HepG2 (cell line): ENCODE data around the gene ELL. TPM values are rescaled to one million over a fixed set of nuclear protein-coding genes. Genes with fewer than 3 reads are reported as not detected.

Source experiments
- BRCA1 ChIP-seq: sonication (generic); formaldehyde crosslinking; IDR thresholded peaks from 2 replicates; pipeline ENCODE4 v1.4.0; 2020; ENCODE audit warnings: missing genetic modification reagents
- EHMT2 ChIP-seq: fragments of 200-600 bp; sonication (generic); IDR thresholded peaks from 2 replicates; pipeline ENCODE4 v1.7.0; 2017; ENCODE audit warnings: antibody characterized with exemption, low read depth, low read length, borderline replicate concordance
- HOXA3 ChIP-seq: sonication (generic); formaldehyde crosslinking; IDR thresholded peaks from 2 replicates; pipeline ENCODE4 v1.5.0; 2020; ENCODE audit warnings: missing genetic modification reagents
- KLF16 ChIP-seq, 2 experiments: sonication (generic) in 1 of 2; formaldehyde crosslinking in 1 of 2; IDR thresholded peaks; 2 replicates each; pipeline versions ENCODE4 v1.6.1 to v1.8.0; 2016 to 2023; ENCODE audit warnings: missing genetic modification reagents in 2 of 2, missing compliant biosample characterization in 1 of 2
- NR2C2 ChIP-seq: sonication (generic); formaldehyde crosslinking; IDR thresholded peaks from 2 replicates; pipeline ENCODE4 v1.4.0; 2020; ENCODE audit warnings: missing genetic modification reagents, mild to moderate bottlenecking, moderate library complexity, borderline replicate concordance
- TEAD3 ChIP-seq: optimal IDR thresholded peaks from 2 replicates; pipeline ENCODE3; 2016; ENCODE audit warnings: borderline replicate concordance
- ZBTB20 ChIP-seq: sonication (generic); formaldehyde crosslinking; IDR thresholded peaks from 2 replicates; pipeline ENCODE4 v1.8.1; 2023; ENCODE audit warnings: missing genetic modification reagents, low read depth, mild to moderate bottlenecking, borderline replicate concordance
- ZBTB7B ChIP-seq: sonication (generic); formaldehyde crosslinking; IDR thresholded peaks from 2 replicates; pipeline ENCODE4 v1.4.0; 2020; ENCODE audit warnings: missing genetic modification reagents
- ZNF225 ChIP-seq: sonication (generic); formaldehyde crosslinking; IDR thresholded peaks from 2 replicates; pipeline ENCODE4 v1.4.0; 2020; ENCODE audit warnings: mild to moderate bottlenecking, missing genetic modification reagents
- polyA plus RNA-seq, 8 experiments: library from polyadenylated mRNA; depleted of rRNA in 3 of 8; stranded (reverse) in 7 of 8; unstranded in 1 of 8; fragments of >200 nt; fragmentation: Illumina TruSeq in 4 of 8; extraction: Trizol in 4 of 8; gene quantifications; 2 replicates each; pipeline versions ENCODE4 v1.2.1 to v1.2.3, GENCODE V29; 2011 to 2016; ENCODE audit warnings: low read depth in 4 of 8, missing spikeins in 1 of 8, mixed read lengths in 1 of 8; ENCODE audit not compliant: insufficient read depth in 1 of 8
- total RNA-seq, 5 experiments: library from RNA; depleted of rRNA; stranded (reverse); fragments of >200 nt; fragmentation: Illumina TruSeq; extraction: Trizol; gene quantifications; 2 replicates each; pipeline ENCODE4 v1.2.3, GENCODE V29; 2016; ENCODE audit warnings: low read depth in 1 of 5
- TF ChIP-seq, protein P1 (sequence below): sonication (generic); formaldehyde crosslinking; IDR thresholded peaks from 2 replicates; pipeline ENCODE4 v1.8.1; 2022; ENCODE audit warnings: low read depth, mild to moderate bottlenecking, missing genetic modification reagents
- TF ChIP-seq, protein P2 (sequence below): fragments of 450-650 bp; IDR thresholded peaks from 2 replicates; pipeline ENCODE4 v1.6.1; 2017; ENCODE audit warnings: mild to moderate bottlenecking
- TF ChIP-seq, protein P3 (sequence below): sonication (generic); formaldehyde crosslinking; IDR thresholded peaks from 2 replicates; pipeline ENCODE4 v1.8.0; 2022; ENCODE audit warnings: mild to moderate bottlenecking, missing genetic modification reagents, moderate library complexity
- TF ChIP-seq, protein P4 (sequence below): sonication (generic); formaldehyde crosslinking; IDR thresholded peaks from 2 replicates; pipeline ENCODE4 v1.4.0; 2020; ENCODE audit warnings: mild to moderate bottlenecking, missing genetic modification reagents, borderline replicate concordance
- TF ChIP-seq, protein P5 (sequence below): sonication (generic); formaldehyde crosslinking; IDR thresholded peaks from 2 replicates; pipeline ENCODE4 v1.8.1; 2023; ENCODE audit warnings: mild to moderate bottlenecking, missing genetic modification reagents
- TF ChIP-seq, protein P6 (sequence below): sonication (generic); formaldehyde crosslinking; IDR thresholded peaks from 2 replicates; pipeline ENCODE4 v1.8.0; 2022; ENCODE audit warnings: mild to moderate bottlenecking, missing genetic modification reagents, moderate library complexity
- TF ChIP-seq, protein P7 (sequence below): sonication (generic); formaldehyde crosslinking; IDR thresholded peaks from 2 replicates; pipeline ENCODE4 v1.4.0; 2020; ENCODE audit warnings: mild to moderate bottlenecking, missing genetic modification reagents

Gene ELL
- total and polyA plus RNA-seq, 2 of the 13 experiments (the other 11 are each of a cell fraction or from before 2014, with no cell fraction given): 3.7 to 5.4 TPM

DNA sequence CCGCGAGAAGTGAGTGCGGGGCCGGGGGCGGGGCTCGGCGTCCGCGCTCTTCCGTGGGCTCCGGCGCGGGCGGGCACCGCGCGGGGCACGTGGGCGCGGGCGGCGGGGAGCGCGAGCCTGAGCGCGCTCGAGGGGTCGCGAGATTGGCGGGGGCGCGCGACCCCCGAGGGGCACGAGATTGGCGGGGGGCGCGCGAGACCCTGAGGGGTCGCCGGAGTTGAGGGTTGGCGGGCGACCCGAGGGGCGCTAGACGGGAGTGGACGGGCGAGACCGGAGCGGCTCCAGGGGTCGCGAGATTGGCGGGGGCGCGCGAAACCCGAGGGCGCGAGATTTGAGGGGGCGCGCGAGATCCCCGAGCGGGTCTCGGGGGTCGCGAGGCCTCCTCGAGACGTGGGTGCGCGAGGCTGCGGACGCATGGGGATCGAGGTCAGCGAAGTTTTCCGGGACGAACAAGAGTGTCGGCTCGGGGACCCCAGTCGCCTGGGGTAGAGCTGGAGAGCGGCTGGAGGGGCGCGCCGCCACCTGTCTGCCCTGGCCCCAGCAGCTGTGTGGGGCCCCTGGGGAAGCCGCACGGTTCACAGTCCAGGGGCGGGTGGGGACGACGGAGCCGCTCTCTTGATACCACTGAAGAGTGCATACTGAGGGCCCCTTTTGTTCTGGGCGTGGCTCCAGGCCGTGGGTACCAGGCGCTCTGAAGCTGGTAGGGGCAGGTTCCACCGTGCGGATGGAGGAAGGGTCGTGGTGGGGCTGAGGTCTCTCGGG, 102.0 kb downstream of the ELL start (continued):
- TF ChIP-seq, protein P1, sequence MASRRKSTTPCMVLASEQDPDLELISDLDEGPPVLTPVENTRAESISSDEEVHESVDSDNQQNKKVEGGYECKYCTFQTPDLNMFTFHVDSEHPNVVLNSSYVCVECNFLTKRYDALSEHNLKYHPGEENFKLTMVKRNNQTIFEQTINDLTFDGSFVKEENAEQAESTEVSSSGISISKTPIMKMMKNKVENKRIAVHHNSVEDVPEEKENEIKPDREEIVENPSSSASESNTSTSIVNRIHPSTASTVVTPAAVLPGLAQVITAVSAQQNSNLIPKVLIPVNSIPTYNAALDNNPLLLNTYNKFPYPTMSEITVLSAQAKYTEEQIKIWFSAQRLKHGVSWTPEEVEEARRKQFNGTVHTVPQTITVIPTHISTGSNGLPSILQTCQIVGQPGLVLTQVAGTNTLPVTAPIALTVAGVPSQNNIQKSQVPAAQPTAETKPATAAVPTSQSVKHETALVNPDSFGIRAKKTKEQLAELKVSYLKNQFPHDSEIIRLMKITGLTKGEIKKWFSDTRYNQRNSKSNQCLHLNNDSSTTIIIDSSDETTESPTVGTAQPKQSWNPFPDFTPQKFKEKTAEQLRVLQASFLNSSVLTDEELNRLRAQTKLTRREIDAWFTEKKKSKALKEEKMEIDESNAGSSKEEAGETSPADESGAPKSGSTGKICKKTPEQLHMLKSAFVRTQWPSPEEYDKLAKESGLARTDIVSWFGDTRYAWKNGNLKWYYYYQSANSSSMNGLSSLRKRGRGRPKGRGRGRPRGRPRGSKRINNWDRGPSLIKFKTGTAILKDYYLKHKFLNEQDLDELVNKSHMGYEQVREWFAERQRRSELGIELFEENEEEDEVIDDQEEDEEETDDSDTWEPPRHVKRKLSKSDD (CRISPR knock-in tag): no peak
- TF ChIP-seq ZNF225 (CRISPR knock-in tag): no peak; the same call in none of the 2 replicates
- peak; percentile 44 for TF ChIP-seq TEAD3 (CRISPR knock-in tag)
- TF ChIP-seq, protein P2, sequence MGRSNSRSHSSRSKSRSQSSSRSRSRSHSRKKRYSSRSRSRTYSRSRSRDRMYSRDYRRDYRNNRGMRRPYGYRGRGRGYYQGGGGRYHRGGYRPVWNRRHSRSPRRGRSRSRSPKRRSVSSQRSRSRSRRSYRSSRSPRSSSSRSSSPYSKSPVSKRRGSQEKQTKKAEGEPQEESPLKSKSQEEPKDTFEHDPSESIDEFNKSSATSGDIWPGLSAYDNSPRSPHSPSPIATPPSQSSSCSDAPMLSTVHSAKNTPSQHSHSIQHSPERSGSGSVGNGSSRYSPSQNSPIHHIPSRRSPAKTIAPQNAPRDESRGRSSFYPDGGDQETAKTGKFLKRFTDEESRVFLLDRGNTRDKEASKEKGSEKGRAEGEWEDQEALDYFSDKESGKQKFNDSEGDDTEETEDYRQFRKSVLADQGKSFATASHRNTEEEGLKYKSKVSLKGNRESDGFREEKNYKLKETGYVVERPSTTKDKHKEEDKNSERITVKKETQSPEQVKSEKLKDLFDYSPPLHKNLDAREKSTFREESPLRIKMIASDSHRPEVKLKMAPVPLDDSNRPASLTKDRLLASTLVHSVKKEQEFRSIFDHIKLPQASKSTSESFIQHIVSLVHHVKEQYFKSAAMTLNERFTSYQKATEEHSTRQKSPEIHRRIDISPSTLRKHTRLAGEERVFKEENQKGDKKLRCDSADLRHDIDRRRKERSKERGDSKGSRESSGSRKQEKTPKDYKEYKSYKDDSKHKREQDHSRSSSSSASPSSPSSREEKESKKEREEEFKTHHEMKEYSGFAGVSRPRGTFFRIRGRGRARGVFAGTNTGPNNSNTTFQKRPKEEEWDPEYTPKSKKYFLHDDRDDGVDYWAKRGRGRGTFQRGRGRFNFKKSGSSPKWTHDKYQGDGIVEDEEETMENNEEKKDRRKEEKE: no peak
- TF ChIP-seq, protein P3, sequence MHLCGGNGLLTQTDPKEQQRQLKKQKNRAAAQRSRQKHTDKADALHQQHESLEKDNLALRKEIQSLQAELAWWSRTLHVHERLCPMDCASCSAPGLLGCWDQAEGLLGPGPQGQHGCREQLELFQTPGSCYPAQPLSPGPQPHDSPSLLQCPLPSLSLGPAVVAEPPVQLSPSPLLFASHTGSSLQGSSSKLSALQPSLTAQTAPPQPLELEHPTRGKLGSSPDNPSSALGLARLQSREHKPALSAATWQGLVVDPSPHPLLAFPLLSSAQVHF (CRISPR knock-in tag): peak; percentile 43; the same call in 1 of the 2 replicates
- TF ChIP-seq, protein P4, sequence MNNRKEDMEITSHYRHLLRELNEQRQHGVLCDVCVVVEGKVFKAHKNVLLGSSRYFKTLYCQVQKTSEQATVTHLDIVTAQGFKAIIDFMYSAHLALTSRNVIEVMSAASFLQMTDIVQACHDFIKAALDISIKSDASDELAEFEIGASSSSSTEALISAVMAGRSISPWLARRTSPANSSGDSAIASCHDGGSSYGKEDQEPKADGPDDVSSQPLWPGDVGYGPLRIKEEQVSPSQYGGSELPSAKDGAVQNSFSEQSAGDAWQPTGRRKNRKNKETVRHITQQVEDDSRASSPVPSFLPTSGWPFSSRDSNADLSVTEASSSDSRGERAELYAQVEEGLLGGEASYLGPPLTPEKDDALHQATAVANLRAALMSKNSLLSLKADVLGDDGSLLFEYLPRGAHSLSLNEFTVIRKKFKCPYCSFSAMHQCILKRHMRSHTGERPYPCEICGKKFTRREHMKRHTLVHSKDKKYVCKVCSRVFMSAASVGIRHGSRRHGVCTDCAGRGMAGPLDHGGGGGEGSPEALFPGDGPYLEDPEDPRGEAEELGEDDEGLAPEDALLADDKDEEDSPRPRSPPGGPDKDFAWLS (CRISPR knock-in tag): 0 out of 2 replicates have a peak, but pooled peaks have one; percentile 37
- TF ChIP-seq KLF16 (CRISPR knock-in tag; IDR thresholded peaks at IDR 0.05): no peak
- TF ChIP-seq, protein P5, sequence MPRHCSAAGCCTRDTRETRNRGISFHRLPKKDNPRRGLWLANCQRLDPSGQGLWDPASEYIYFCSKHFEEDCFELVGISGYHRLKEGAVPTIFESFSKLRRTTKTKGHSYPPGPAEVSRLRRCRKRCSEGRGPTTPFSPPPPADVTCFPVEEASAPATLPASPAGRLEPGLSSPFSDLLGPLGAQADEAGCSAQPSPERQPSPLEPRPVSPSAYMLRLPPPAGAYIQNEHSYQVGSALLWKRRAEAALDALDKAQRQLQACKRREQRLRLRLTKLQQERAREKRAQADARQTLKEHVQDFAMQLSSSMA (CRISPR knock-in tag): peak; percentile 67; the same call in 1 of the 2 replicates
- no peak for TF ChIP-seq ZBTB20 (CRISPR knock-in tag)
- no peak for TF ChIP-seq BRCA1 (CRISPR knock-in tag)
- TF ChIP-seq ZBTB7B (CRISPR knock-in tag): peak; percentile 91
- 0 out of 2 replicates have a peak, but pooled peaks have one; percentile 12 for TF ChIP-seq NR2C2 (CRISPR knock-in tag)
- TF ChIP-seq HOXA3 (CRISPR knock-in tag): peak; percentile 58
- TF ChIP-seq, protein P6, sequence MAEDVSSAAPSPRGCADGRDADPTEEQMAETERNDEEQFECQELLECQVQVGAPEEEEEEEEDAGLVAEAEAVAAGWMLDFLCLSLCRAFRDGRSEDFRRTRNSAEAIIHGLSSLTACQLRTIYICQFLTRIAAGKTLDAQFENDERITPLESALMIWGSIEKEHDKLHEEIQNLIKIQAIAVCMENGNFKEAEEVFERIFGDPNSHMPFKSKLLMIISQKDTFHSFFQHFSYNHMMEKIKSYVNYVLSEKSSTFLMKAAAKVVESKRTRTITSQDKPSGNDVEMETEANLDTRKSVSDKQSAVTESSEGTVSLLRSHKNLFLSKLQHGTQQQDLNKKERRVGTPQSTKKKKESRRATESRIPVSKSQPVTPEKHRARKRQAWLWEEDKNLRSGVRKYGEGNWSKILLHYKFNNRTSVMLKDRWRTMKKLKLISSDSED (CRISPR knock-in tag): no peak
- TF ChIP-seq EHMT2: no peak
- TF ChIP-seq, protein P7, sequence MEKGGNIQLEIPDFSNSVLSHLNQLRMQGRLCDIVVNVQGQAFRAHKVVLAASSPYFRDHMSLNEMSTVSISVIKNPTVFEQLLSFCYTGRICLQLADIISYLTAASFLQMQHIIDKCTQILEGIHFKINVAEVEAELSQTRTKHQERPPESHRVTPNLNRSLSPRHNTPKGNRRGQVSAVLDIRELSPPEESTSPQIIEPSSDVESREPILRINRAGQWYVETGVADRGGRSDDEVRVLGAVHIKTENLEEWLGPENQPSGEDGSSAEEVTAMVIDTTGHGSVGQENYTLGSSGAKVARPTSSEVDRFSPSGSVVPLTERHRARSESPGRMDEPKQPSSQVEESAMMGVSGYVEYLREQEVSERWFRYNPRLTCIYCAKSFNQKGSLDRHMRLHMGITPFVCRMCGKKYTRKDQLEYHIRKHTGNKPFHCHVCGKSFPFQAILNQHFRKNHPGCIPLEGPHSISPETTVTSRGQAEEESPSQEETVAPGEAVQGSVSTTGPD: 0 out of 2 replicates have a peak, but pooled peaks have one; percentile 43
